Stomach (tissue), 9 donors: ENCODE measurements around the gene KISS1R. TPM values are rescaled to one million over a fixed set of nuclear protein-coding genes. Genes with fewer than 3 reads are reported as not detected.

ENCODE experiments used
- DNase-seq, 2 donors: peaks; one replicate each; pipeline versions ENCODE4 v3.0.0 to v3.0.0-alpha.2; 2013 to 2019
- H3K27ac ChIP-seq, 5 donors: fragments of 200-600 bp in 4 of 5; sonication (generic) in 4 of 5; one replicate each; pipeline ENCODE4 v1.5.1; 2013 to 2019; ENCODE audit warnings: mild to moderate bottlenecking in 1 of 5, moderate library complexity in 1 of 5
- H3K27me3 ChIP-seq, 3 donors: fragments of 200-600 bp; sonication (generic); one replicate each; pipeline ENCODE4 v1.5.1; 2017 to 2019; ENCODE audit warnings: mixed run types in 1 of 3
- H3K36me3 ChIP-seq, 4 donors: fragments of 200-600 bp; sonication (generic); 1 replicate in 3 of 4; 2 replicates in 1 of 4; pipeline ENCODE4 v1.5.1; 2016 to 2019
- H3K4me1 ChIP-seq, 4 donors: fragments of 200-600 bp; sonication (generic); one replicate each; pipeline ENCODE4 v1.5.1; 2016 to 2019
- H3K4me3 ChIP-seq, 4 donors: fragments of 200-600 bp; sonication (generic) in 3 of 4; one replicate each; pipeline ENCODE4 v1.5.1; 2016 to 2019; ENCODE audit warnings: mild to moderate bottlenecking in 1 of 4
- H3K9me3 ChIP-seq, 4 donors: fragments of 200-600 bp; sonication (generic); one replicate each; pipeline ENCODE4 v1.5.1; 2016 to 2019
- CTCF ChIP-seq, 7 experiments: fragments of 450-650 bp in 4 of 7; fragments of 200-600 bp in 3 of 7; sonication (generic) in 3 of 7; IDR thresholded peaks; one replicate each; pipeline ENCODE4 v1.5.1; 2016 to 2019; ENCODE audit warnings: antibody characterized with exemption in 7 of 7, control low read depth in 2 of 7, mild to moderate bottlenecking in 1 of 7
- EP300 ChIP-seq: sonication (generic); formaldehyde crosslinking; IDR thresholded peaks from one replicate; pipeline ENCODE4 v1.6.1; 2017; ENCODE audit warnings: antibody characterized with exemption
- POLR2A ChIP-seq, 4 donors: fragments of 450-650 bp; IDR thresholded peaks; one replicate each; pipeline ENCODE4 v1.6.1; 2016; ENCODE audit warnings: antibody characterized with exemption in 4 of 4, control low read depth in 2 of 4, mild to moderate bottlenecking in 1 of 4, moderate library complexity in 1 of 4
- POLR2AphosphoS5 ChIP-seq, 3 donors: sonication (generic); formaldehyde crosslinking; IDR thresholded peaks; one replicate each; pipeline ENCODE4 v1.6.1; 2016; ENCODE audit warnings: antibody characterized with exemption in 3 of 3
- WGBS, 5 donors: extraction: QIAGEN DNeasy Blood & Tissue Kit in 3 of 5; methylation state at CpG; one replicate each; pipeline versions ENCODE4 v1.1.5 to v1.1.7; 2013 to 2018; 5-methylcytosine and 5-hydroxymethylcytosine counted together
- intact Hi-C: fragments of 100-400 bp; cut with DNase I; formaldehyde crosslinking; loops from one replicate; pipeline ENCODE4 v1.15.1; 2023; ENCODE audit warnings: low total_unique reads
- polyA plus RNA-seq, 3 donors: library from polyadenylated mRNA; stranded (reverse); fragments of 200-250 nt; gene quantifications; one replicate each; pipeline ENCODE4 v1.2.3, GENCODE V29; 2013
- total RNA-seq, 5 donors: library from RNA; depleted of rRNA; stranded (reverse); fragments of >200 nt; gene quantifications; one replicate each; pipeline versions ENCODE4 v1.1.0 to v1.2.3, GENCODE V29; 2014 to 2016
- donor health status: healthy with polysubstance abuse.
- donor health status: Bipolar disorder and iron deficiency.
- donor health status: healthy.

Gene KISS1R
- total and polyA plus RNA-seq, 8 donors: not detected

GRCh38 chr19:963486-963951 lies 46.4 kb downstream of the KISS1R start:
- H3K36me3 ChIP-seq: peaks cover 0 to 60% (median 52%) of the 10 kb centered on the region in 4 donors
- intact Hi-C loops: no loop called here
- no peaks in the 10 kb centered on the region for H3K27me3 ChIP-seq
- no peaks in the 10 kb centered on the region for H3K9me3 ChIP-seq
- no peak for TF ChIP-seq CTCF (IDR thresholded peaks at IDR 0.05)
- no peak overlapping the region for H3K4me3 ChIP-seq
- DNase-seq: peak in 1 of 2 donors; percentile 77
- WGBS, 5 donors: 82 to 88% (median 84%) methylated on average over 10 to 11 of the region's 11 CpGs
- H3K4me1 ChIP-seq: peaks cover 0 to 5% (median 5%) of the 10 kb centered on the region in 4 donors
- no peak overlapping the region for H3K27ac ChIP-seq

- Histone ChIP-seq H3K4me3 (no peak overlapping the region), H3K36me3 (peaks cover 0 to 66% (median 58%) of the 10 kb centered on the region in 4 donors), H3K4me1 (peaks cover 0 to 5% (median 5%) of the 10 kb centered on the region in 4 donors), H3K9me3 (no peaks in the 10 kb centered on the region), H3K27me3 (no peaks in the 10 kb centered on the region), H3K27ac (no peak overlapping the region)
- DNase-seq: peak in 1 of 2 donors; percentile 5
- TF ChIP-seq EP300 (no peak), CTCF (IDR thresholded peaks at IDR 0.05) (no peak), POLR2AphosphoS5 (IDR thresholded peaks at IDR 0.05) (no peak), POLR2A (IDR thresholded peaks at IDR 0.05) (no peak)
- 94 to 97% (median 94%) methylated on average over 12 to 16 of the region's 16 CpGs for WGBS, 5 donors
- intact Hi-C loops: no loop called here
Measured at GRCh38 chr19:964116-964520, 47.0 kb downstream of the KISS1R start.

- WGBS, 5 donors: 92 to 99% (median 96%) methylated on average over 17 to 19 of the region's 19 CpGs
- no peak overlapping the region for H3K4me3 ChIP-seq
- intact Hi-C loops: no loop called here
- peaks cover 5 to 71% (median 62%) of the 10 kb centered on the region in 4 donors for H3K36me3 ChIP-seq
- H3K4me1 ChIP-seq: peaks cover 0 to 5% (median 5%) of the 10 kb centered on the region in 4 donors
- no peak overlapping the region for H3K27ac ChIP-seq
- no peaks in the 10 kb centered on the region for H3K27me3 ChIP-seq
- DNase-seq: peak in 1 of 2 donors; percentile 33
- TF ChIP-seq EP300: no peak
- TF ChIP-seq POLR2AphosphoS5 (IDR thresholded peaks at IDR 0.05): no peak
- TF ChIP-seq CTCF (IDR thresholded peaks at IDR 0.05): no peak
- H3K9me3 ChIP-seq: peaks cover 0 to under 1% (median 0%) of the 10 kb centered on the region in 4 donors
Measured at GRCh38 chr19:964761-965694, 47.9 kb downstream of the KISS1R start.

- no peak for DNase-seq
- WGBS, 5 donors: 86 to 95% (median 93%) methylated on average over 17 of the region's 17 CpGs
Measured at GRCh38 chr19:966485-967088, 49.5 kb downstream of the KISS1R start.

More at GRCh38 chr19:966485-967088, 49.5 kb downstream of the KISS1R start:
- H3K27me3 ChIP-seq: no peaks in the 10 kb centered on the region
- no peak overlapping the region for H3K27ac ChIP-seq
- H3K4me1 ChIP-seq: peaks cover 0 to 5% (median 5%) of the 10 kb centered on the region in 4 donors
- H3K9me3 ChIP-seq: peaks cover 0 to 16% (median 9%) of the 10 kb centered on the region in 4 donors
- H3K36me3 ChIP-seq: peaks cover 16 to 77% (median 70%) of the 10 kb centered on the region in 4 donors
- H3K4me3 ChIP-seq: no peak overlapping the region
- TF ChIP-seq CTCF (IDR thresholded peaks at IDR 0.05) (no peak), EP300 (no peak), POLR2A (IDR thresholded peaks at IDR 0.05) (no peak), POLR2AphosphoS5 (IDR thresholded peaks at IDR 0.05) (no peak)
- intact Hi-C loops: no loop called here
